Suppressor macrophage treated with lipopolysaccharide for 1 hour (primary cell): ENCODE results near the gene ADSS2.
"Not testable (repeated sequence)": the region's sequence is repeated elsewhere in the genome, so short reads cannot be mapped to it uniquely, and the experiment has no call there.

ENCODE experiments used
- DNase-seq, 3 donors: peaks; one replicate each; pipeline ENCODE4 v3.0.0-alpha.2; 2020 to 2022

The ADSS2 gene

GRCh38 chr1:244451539-244451950 is at the start of gene ADSS2:
ADSS2 (minus strand) TSS chr1:244451909; CDS start chr1:244451817, 92 bp downstream.
- DNase-seq, result no peak

- not testable (repeated sequence) for DNase-seq
These were observed 48.8 kb upstream of the ADSS2 start for GRCh38 chr1:244500515-244500914.

DNA sequence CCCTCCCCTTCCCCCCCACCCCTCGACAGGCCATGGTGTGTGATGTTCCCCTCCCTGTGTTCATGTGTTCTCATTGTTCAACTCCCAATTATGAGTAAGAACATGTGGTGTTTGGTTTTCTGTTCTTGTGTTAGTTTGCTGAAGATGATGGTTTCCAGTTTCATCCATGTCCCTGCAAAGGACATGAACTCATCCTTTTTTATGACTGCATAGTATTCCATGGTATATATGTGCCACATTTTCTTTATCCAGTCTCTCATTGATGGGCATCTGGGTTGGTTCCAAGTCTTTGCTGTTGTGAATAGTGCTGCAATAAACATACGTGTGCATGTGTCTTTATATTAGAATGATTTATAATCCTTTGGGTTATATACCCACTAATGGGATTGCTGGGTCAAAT is 47.8 kb upstream of the ADSS2 start:
- not testable (repeated sequence) for DNase-seq

GRCh38 chr1:244497805-244498204 is 46.1 kb upstream of the ADSS2 start:
- DNase-seq, result no peak

DNA sequence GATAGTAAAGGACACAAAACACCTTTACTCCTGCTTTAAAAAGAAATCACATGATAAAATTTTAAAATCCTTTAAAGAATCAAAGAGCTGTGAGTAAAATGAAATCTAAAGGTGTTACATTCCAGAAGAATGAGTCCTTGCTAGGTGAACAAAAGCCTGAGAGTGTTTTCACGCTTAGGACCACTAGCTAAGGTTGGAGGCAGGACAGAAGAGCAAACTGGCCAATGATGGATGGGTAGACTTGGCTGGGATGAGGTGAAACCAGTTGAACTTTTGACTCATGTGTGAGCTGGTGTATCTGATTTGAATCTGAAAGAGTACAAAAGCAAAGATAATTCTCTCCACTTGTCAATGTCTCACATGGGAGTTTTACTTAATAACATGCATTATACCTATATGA is 44.5 kb upstream of the ADSS2 start:
- no peak for DNase-seq

- DNase-seq, result no peak
These were observed 42.9 kb upstream of the ADSS2 start for GRCh38 chr1:244494653-244495052.

DNA sequence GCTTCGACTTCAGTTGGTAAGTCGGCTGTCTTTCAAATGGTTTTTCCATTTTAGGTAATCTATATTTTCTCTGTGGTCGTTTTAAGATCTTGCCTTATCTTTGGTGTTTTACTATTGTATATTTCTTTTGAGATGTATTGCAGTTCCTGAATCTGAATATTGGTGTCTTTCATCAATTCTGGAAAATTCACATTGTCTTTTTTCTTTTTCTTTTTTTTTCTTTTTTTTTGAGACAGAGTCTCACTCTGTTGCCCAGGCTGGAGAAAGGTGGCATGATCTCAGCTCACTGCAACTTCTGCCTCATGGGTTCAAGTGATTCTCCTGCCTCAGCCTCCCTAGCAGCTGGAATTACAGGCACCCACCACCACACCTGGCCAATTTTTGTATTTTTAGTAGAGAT is 33.3 kb upstream of the ADSS2 start:
- not testable (repeated sequence) for DNase-seq

DNA sequence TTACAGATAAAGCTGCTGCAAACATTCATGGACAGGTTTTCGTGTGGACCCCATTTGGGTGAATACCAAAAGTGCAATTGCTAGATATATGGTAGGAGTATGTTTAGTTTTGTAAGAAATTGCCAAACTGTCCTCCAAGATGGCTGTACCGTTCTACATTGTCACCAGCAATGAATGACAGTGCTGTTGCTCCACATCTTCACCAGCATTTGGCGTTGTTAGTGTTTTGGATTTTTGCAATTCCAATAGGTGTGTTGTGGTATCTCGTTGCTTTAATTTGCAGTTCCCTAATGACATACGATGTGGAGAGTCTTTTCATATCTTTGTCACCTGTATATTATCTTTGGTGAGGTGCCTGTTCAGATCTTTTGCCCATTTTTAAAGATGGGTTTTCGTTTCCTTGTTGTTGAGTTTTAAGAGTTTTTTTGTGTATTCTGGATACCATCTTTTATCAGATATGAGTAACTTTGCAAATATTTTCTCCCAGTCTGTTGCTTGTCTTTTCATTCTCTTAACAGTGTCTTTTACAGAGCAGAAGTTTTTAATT is 21.4 kb upstream of the ADSS2 start:
- DNase-seq, result no peak

DNA sequence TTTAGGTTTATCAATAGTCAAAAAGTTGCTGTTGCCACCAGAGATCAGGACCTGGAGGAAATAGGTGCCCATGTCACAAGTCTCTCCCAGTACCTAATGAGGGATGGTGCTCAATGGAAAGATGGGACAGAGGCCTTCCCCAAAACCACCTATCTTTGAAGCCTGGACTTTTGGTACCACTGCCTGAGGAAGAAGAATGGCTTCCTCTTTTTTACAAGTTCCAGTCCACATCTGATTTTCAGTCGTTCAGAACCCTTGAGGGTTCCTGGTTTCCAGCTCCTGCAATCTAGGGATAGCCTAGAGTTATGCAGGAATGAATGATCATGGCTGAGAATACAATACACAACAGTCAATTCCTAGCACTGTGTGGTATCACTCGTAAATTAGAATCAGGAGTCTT is 15.0 kb upstream of the ADSS2 start:
- no peak for DNase-seq

DNA sequence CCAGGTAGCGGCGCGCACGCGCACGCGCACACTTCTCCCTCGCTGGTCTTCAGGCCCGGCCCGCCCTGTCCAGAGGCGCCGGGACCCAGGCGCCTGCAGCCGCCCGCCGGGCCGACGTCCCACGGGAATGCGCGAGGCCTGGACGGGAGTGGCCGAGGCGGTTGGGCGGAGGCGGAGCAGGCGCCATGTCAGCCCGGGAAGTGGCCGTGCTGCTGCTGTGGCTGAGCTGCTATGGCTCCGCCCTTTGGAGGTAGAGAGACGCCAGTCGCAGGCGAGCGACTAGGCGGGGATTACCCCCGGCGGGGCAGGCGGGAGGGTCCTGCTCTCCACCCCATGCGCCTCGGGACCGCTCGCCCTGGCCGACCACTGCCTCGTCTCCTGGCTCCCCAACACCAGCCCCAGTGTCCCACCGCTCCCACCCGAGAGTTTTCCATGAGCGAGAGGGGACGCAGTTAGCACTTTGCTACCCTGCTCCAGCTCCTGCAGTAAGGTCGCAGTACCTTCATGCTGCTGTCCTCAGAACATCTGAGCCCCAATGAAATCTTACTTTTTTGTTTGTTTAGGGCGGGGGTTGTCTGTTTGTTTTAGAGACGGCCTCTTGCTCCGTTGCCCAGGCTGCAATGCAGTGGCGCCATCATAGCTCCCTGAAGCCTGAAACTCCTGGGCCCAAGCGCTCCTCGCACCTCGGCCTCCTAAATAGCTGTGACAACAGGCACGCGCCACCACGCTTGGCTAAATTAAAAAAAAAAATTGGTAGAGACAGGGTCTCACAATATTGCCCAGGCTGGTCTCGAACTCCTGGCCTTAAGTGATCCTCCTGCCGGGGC is 9.7 kb upstream of the ADSS2 start, which contains the start of gene CATSPERE:
Gene CATSPERE, plus strand, starts transcription at position 29 of the 827 bp plus-strand sequence. Its CDS starts 157 bp downstream, at position 186.
- peak; percentile 88 to 94 (median 89) for DNase-seq

DNA sequence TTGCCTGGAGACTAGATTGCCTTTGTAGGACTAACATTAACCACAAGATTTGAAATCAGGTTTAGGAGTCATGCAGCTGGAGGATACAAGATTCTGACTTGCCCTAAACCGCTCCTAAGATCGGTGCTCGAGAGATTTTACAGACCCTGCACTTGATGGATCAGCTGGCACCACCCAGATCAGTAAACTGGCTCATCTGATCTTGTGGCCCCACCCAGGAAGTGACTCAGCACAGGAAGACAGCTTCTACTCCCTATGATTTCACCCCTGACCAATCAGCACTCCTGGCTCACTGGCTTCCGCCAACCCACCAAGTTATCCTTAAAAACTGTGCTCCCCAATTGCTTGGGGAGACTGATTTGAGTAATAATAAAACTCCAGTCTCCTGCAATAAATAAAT is 8.5 kb upstream of the ADSS2 start:
- peak in 2 of 3 donors; percentile 25 to 28 for DNase-seq

DNA sequence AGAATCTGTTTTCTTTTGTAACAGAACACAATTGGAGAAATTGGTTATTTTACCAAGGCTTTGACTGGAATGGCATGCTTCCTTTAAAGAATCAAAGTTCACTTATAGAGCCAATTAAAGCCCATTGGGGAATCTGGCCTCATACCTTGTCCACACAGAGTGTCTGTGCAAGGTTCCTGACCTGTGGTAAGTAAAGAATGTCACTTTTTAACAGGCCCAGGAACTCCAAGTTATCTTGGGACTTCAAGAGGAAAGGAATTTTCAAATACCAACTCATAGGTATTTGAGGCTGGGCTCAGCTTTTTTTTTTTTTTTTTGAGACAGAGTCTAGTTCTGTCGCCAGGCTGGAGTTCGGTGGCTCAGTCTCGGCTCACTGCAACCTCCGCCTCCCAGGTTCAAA is 7.1 kb upstream of the ADSS2 start:
- DNase-seq, result no peak

DNA sequence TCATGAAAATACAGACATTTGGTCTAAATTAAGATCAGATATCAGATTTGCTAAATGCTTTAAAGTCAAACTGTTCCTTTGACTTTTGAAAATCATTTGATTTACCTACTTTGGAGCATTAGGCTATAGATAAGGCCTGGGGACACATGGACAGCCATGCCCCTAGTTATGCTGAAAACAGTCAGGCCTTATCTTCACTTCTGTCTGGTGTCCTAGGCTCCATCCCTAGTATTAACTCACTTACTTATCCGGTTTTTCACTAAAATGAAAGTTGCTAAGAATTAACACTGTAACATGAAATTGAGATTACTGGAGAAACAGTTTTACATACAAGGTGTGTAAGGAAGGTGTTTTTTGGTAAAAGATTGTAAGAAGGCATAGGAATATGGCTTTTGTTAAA is 4.9 kb upstream of the ADSS2 start:
- no peak for DNase-seq

- DNase-seq, result no peak
These were observed 2.7 kb upstream of the ADSS2 start for GRCh38 chr1:244454412-244454811.

GRCh38 chr1:244451951-244452795 is 464 bp upstream of the ADSS2 start:
- peak; percentile 100 for DNase-seq

DNA sequence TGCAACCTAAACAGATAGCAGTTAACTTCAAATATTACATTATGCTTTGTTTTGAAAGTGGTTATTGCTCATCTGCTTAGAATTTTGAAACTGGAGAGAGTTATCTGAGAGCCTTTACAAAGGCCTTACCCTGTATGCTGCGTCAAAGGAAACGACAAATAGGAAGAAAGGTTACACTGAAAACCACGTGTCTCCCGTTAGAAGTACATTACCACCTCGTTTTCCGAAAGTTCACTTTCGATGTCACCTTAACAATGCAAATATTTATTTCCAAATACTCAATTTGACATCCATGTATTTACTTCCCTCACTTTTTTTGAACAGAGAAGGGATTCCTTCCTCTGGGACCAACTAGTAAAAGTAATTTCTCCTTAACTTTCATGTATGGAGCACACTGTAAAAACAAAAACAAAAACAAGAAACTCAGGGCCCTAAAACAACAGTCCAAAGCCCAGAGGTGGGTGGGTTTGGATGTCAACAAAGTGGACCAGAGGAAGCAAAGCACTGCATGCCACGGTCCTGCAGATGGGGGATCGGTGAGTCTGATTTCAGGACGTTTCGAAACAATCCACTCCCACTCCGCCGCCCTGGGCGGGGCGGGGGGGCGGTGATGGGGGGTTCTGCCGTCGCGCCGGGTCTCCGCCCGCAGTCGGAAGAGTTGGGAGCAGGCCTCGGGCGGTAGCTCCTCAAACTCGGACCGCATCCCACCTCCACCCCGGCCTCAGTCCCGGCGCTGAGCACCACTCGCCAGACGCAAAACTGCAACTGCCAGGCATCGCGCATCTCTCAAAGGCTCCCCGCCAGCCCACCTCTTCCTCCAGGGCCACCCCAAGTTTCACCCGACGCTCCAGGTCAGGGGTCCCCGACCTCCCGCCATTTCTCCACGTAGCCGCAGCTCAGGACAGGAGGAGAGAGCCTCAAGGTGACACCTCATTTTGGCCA is 841 bp downstream of the ADSS2 start:
- peak; percentile 59 to 74 (median 63) for DNase-seq

DNA sequence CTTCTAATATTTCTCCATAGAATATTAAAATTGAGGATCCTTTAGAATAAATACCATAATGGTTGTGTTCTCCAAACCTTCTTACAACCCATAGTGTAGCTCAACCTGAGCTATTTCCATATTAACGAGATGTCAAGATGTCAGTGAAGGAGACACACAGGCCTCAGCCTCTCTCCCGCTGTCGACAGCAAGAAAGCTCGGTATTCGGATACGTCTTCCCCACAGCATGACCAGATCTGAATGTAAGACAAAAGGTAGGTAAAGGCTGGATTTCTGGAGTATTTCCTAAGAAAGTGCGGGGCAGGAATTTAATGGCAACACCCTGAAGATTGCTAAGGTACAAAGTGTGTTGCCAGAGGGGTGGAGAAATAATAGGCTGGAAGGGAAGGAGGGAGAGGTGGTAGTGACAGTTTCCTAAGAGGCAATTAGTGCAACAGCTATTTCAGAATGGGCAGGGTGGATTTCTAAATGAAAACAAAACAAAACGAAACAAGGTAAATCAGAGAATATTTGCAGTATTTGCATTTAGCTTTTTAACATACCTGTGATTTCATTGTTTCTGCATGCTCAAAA is 1.7 kb downstream of the ADSS2 start:
- peak in 1 of 3 donors; percentile 14 for DNase-seq

- DNase-seq, result no peak
These were observed 3.3 kb downstream of the ADSS2 start for GRCh38 chr1:244448279-244449036.

DNA sequence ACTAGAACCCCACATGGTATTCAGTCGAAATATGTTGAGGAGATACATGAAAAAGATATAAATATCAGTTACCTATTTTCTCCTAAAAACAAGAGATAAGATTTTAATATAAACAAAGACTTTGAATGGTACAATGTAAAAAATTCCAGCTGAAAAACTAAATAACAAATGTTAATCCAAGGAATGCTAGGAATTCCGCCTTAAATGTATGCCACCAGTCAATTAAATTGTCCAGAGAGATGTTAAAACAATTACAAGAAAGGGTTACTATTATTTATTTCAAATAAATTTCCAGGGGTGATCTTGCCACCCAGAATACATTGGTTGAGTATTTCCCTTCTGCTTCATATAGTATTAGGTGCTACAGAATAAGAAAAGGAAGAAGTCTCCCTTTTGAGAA is 4.2 kb downstream of the ADSS2 start:
- DNase-seq, result no peak

GRCh38 chr1:244447024-244447423 is 4.7 kb downstream of the ADSS2 start:
- DNase-seq, result no peak
